MM.1S (cell line): ENCODE results near the gene CHST2.
"Not testable (repeated sequence)": the region's sequence is repeated elsewhere in the genome, so short reads cannot be mapped to it uniquely, and the experiment has no call there.

Experiments
- DNase-seq: peaks from one replicate; pipeline ENCODE4 v3.0.0-alpha.2; 2015
- H2AFZ ChIP-seq: fragments of 300-600 bp; sonication (generic); 2 replicates; pipeline ENCODE4 v1.6.0; 2016; ENCODE audit warnings: antibody characterized with exemption, low read length
- H3F3A ChIP-seq: fragments of 300-600 bp; sonication (generic); 2 replicates; pipeline ENCODE4 v1.6.1; 2016; ENCODE audit warnings: mild to moderate bottlenecking, antibody characterized with exemption, low read length, moderate library complexity, mixed read lengths; ENCODE audit not compliant: insufficient read depth
- H3K27ac ChIP-seq: fragments of 300-600 bp; sonication (generic); 2 replicates; pipeline ENCODE4 v1.5.1; 2016; ENCODE audit warnings: mild to moderate bottlenecking, low read length
- H3K27me3 ChIP-seq: fragments of 300-600 bp; sonication (generic); replicated peaks from 2 replicates; pipeline ENCODE4 v1.6.0; 2016; ENCODE audit warnings: low read length; ENCODE audit not compliant: insufficient read depth
- H3K36me3 ChIP-seq: fragments of 300-600 bp; sonication (generic); replicated peaks from 2 replicates; pipeline ENCODE4 v1.6.1; 2016; ENCODE audit warnings: mild to moderate bottlenecking, low read length, mixed read lengths; ENCODE audit not compliant: insufficient read depth
- H3K4me1 ChIP-seq: fragments of 300-600 bp; sonication (generic); 2 replicates; pipeline ENCODE4 v1.6.1; 2016; ENCODE audit warnings: low read length, mixed read lengths
- H3K4me2 ChIP-seq: fragments of 300-600 bp; sonication (generic); 2 replicates; pipeline ENCODE4 v1.6.0; 2016; ENCODE audit warnings: low read depth, low read length
- H3K4me3 ChIP-seq: fragments of 300-600 bp; sonication (generic); 2 replicates; pipeline ENCODE4 v1.5.1; 2016; ENCODE audit warnings: low read length, mixed read lengths
- H3K79me2 ChIP-seq: fragments of 300-600 bp; sonication (generic); 2 replicates; pipeline ENCODE4 v1.6.1; 2016; ENCODE audit warnings: mixed run types, low read length, mixed read lengths
- H3K9ac ChIP-seq: fragments of 300-600 bp; sonication (generic); 2 replicates; pipeline ENCODE4 v1.6.1; 2016; ENCODE audit warnings: low read length, mixed read lengths
- H3K9me2 ChIP-seq: fragments of 300-600 bp; sonication (generic); replicated peaks from 2 replicates; pipeline ENCODE4 v1.6.1; 2016; ENCODE audit warnings: mild to moderate bottlenecking, low read length, mixed read lengths; ENCODE audit not compliant: insufficient read depth
- H3K9me3 ChIP-seq: fragments of 300-600 bp; sonication (generic); replicated peaks from 2 replicates; pipeline ENCODE4 v1.6.1; 2016; ENCODE audit warnings: mild to moderate bottlenecking, low read length, mixed read lengths; ENCODE audit not compliant: insufficient read depth
- H4K20me1 ChIP-seq: fragments of 300-600 bp; sonication (generic); 2 replicates; pipeline ENCODE4 v1.6.1; 2016; ENCODE audit warnings: mild to moderate bottlenecking, low read length, moderate library complexity, mixed read lengths; ENCODE audit not compliant: insufficient read depth
- CTCF ChIP-seq: fragments of 300-600 bp; sonication (generic); IDR thresholded peaks from 2 replicates; pipeline ENCODE4 v1.5.1; 2016; ENCODE audit warnings: antibody characterized with exemption, low read length, mixed read lengths
- EZH2 ChIP-seq: fragments of 300-600 bp; sonication (generic); optimal IDR thresholded peaks from 2 replicates; pipeline ENCODE3; 2017; ENCODE audit warnings: low read depth, mild to moderate bottlenecking, antibody characterized with exemption, low read length, mixed read lengths
- EZH2phosphoT487 ChIP-seq: fragments of 300-600 bp; sonication (generic); IDR thresholded peaks from 2 replicates; pipeline ENCODE4 v1.6.1; 2018; ENCODE audit warnings: antibody characterized with exemption, low read length

Gene CHST2

GRCh38 chr3:143163562-143164100 is 44.1 kb downstream of the CHST2 start:
- TF ChIP-seq EZH2phosphoT487 (no peak), EZH2 (no peak), CTCF (no peak)
- no peaks in the 10 kb centered on the region for H3K36me3 ChIP-seq
- no peaks in the 10 kb centered on the region for H3F3A ChIP-seq
- no peaks in the 10 kb centered on the region for H3K9me3 ChIP-seq
- no peaks in the 10 kb centered on the region for H3K79me2 ChIP-seq
- no peak overlapping the region for H3K4me2 ChIP-seq
- no peak for DNase-seq
- no peak overlapping the region for H2AFZ ChIP-seq
- no peaks in the 10 kb centered on the region for H3K9me2 ChIP-seq
- H3K4me1 ChIP-seq = no peaks in the 10 kb centered on the region
- no peak overlapping the region for H3K27ac ChIP-seq
- no peak overlapping the region for H3K4me3 ChIP-seq
- no peaks in the 10 kb centered on the region for H3K27me3 ChIP-seq
- no peak overlapping the region for H3K9ac ChIP-seq
- no peaks in the 10 kb centered on the region for H4K20me1 ChIP-seq

GRCh38 chr3:143165211-143165610 is 45.6 kb downstream of the CHST2 start:
- Histone ChIP-seq H3K9me2 (no peaks in the 10 kb centered on the region), H3K27ac (no peak overlapping the region), H2AFZ (no peak overlapping the region), H3K27me3 (no peaks in the 10 kb centered on the region), H3K9me3 (no peaks in the 10 kb centered on the region), H3K36me3 (no peaks in the 10 kb centered on the region), H3K79me2 (no peaks in the 10 kb centered on the region), H3K4me1 (no peaks in the 10 kb centered on the region), H3K4me2 (no peak overlapping the region), H4K20me1 (no peaks in the 10 kb centered on the region), H3K9ac (no peak overlapping the region), H3F3A (no peaks in the 10 kb centered on the region), H3K4me3 (no peak overlapping the region)
- no peak for DNase-seq
- no peak for TF ChIP-seq CTCF
- no peak for TF ChIP-seq EZH2
- no peak for TF ChIP-seq EZH2phosphoT487

GRCh38 chr3:143165612-143166285 is 46.2 kb downstream of the CHST2 start:
- not testable (repeated sequence) for H3K4me3 ChIP-seq, H3K36me3 ChIP-seq, H2AFZ ChIP-seq, DNase-seq, H3F3A ChIP-seq, H4K20me1 ChIP-seq, H3K9me3 ChIP-seq, H3K9me2 ChIP-seq, H3K79me2 ChIP-seq, H3K9ac ChIP-seq, H3K27ac ChIP-seq, H3K4me1 ChIP-seq, H3K27me3 ChIP-seq, H3K4me2 ChIP-seq

- Histone ChIP-seq H3K36me3 (no peaks in the 10 kb centered on the region), H3K79me2 (no peaks in the 10 kb centered on the region), H3K4me1 (no peaks in the 10 kb centered on the region), H3F3A (no peaks in the 10 kb centered on the region), H3K4me3 (no peak overlapping the region), H3K27me3 (no peaks in the 10 kb centered on the region), H3K27ac (no peak overlapping the region), H3K9me2 (no peaks in the 10 kb centered on the region), H4K20me1 (no peaks in the 10 kb centered on the region), H3K9me3 (no peaks in the 10 kb centered on the region), H3K4me2 (no peak overlapping the region), H2AFZ (no peak overlapping the region), H3K9ac (no peak overlapping the region)
- TF ChIP-seq EZH2 = no peak
- no peak for TF ChIP-seq EZH2phosphoT487
- no peak for TF ChIP-seq CTCF
- no peak for DNase-seq
Observed at GRCh38 chr3:143166376-143166775, 46.8 kb downstream of the CHST2 start.
